Measurements from ENCODE around the gene CDC25B.

The CDC25B gene

GRCh38 chr20:3757268-3757667, 38.8 kb upstream of the CDC25B start:
- no peak for DNase-seq (ENCODE audit: low spot score)
- TF ChIP-seq, protein P1, sequence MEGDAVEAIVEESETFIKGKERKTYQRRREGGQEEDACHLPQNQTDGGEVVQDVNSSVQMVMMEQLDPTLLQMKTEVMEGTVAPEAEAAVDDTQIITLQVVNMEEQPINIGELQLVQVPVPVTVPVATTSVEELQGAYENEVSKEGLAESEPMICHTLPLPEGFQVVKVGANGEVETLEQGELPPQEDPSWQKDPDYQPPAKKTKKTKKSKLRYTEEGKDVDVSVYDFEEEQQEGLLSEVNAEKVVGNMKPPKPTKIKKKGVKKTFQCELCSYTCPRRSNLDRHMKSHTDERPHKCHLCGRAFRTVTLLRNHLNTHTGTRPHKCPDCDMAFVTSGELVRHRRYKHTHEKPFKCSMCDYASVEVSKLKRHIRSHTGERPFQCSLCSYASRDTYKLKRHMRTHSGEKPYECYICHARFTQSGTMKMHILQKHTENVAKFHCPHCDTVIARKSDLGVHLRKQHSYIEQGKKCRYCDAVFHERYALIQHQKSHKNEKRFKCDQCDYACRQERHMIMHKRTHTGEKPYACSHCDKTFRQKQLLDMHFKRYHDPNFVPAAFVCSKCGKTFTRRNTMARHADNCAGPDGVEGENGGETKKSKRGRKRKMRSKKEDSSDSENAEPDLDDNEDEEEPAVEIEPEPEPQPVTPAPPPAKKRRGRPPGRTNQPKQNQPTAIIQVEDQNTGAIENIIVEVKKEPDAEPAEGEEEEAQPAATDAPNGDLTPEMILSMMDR (IDR thresholded peaks at IDR 0.05; ENCODE audit: extremely low read depth, missing control alignments), result no peak

- no peak for DNase-seq (ENCODE audit: low spot score)
- TF ChIP-seq, protein P1 (IDR thresholded peaks at IDR 0.05; ENCODE audit: extremely low read depth, missing control alignments), result no peak
Observed at GRCh38 chr20:3758566-3758965, 37.5 kb upstream of the CDC25B start.

GRCh38 chr20:3759316-3759823, 36.7 kb upstream of the CDC25B start:
- DNase-seq (ENCODE audit: low spot score), result no peak
- TF ChIP-seq, protein P1 (IDR thresholded peaks at IDR 0.05; ENCODE audit: extremely low read depth, missing control alignments), result no peak

GRCh38 chr20:3759884-3760283, 36.2 kb upstream of the CDC25B start:
- DNase-seq (ENCODE audit: low spot score), result no peak

DNA sequence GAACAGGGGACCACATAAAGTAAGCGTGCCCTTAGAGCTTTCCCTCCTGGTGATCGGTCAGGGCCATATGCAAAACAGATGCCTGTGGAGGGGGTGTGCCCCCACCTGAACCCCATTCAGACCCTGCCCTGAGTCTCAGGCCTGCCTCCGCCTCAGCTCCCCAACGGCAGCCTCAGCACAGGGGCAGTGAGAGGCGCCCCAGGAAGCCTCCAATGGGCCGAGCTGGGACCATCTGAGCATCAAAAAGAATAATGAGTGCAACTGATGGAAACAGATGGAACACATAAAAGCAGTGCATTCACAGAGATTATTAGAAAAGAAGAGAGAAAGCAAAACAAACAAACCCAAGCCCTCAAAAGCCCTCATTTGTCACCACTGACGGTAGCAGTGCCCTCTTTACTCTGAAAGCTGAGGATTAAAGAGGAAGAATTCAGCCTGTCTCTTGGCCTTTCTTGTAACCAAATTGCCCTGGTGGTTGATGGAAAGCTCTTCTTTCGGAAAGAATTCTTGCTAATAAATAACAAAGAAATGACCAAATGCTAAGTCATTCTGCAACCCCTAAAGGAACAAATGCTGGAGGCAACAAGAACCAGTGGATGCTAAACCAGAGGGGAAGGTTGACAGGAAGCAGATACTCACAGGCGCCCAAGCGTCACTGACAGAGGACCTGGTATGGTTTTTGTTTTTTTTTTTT, 35.3 kb upstream of the CDC25B start:
- TF ChIP-seq, protein P1 (IDR thresholded peaks at IDR 0.05; ENCODE audit: extremely low read depth, missing control alignments), result no peak
- no peak for DNase-seq (ENCODE audit: low spot score)

More at GRCh38 chr20:3759884-3760283, 36.2 kb upstream of the CDC25B start:
- TF ChIP-seq, protein P1 (IDR thresholded peaks at IDR 0.05; ENCODE audit: extremely low read depth, missing control alignments), result no peak

- no peak for DNase-seq (ENCODE audit: low spot score)
- TF ChIP-seq, protein P1 (IDR thresholded peaks at IDR 0.05; ENCODE audit: extremely low read depth, missing control alignments), result no peak
Observed at GRCh38 chr20:3763671-3764601, 32.2 kb upstream of the CDC25B start.

- no peak for DNase-seq (ENCODE audit: low spot score)
- TF ChIP-seq, protein P1 (IDR thresholded peaks at IDR 0.05; ENCODE audit: extremely low read depth, missing control alignments), result no peak
Observed at GRCh38 chr20:3764659-3765058, 31.5 kb upstream of the CDC25B start.
